GM21723 (cell line): Measurements from ENCODE around the gene BLVRB.
"Not testable (repeated sequence)": the region's sequence is repeated elsewhere in the genome, so short reads cannot be mapped to it uniquely, and the experiment has no call there.

ENCODE experiments used
- ATAC-seq: cut with Tn5 transposase; IDR thresholded peaks from one replicate; pipeline ENCODE4 v1.9.1; 2021; ENCODE audit warnings: mild to moderate bottlenecking, moderate library complexity; ENCODE audit not compliant: unreplicated experiment

BLVRB gene

GRCh38 chr19:40410030-40410389, 55.5 kb downstream of the BLVRB start:
- ATAC-seq, result no peak

GRCh38 chr19:40408598-40408925, 57.0 kb downstream of the BLVRB start:
- not testable (repeated sequence) for ATAC-seq

GRCh38 chr19:40407714-40408597, 57.6 kb downstream of the BLVRB start:
- ATAC-seq, result no peak

GRCh38 chr19:40403262-40403984, 62.1 kb downstream of the BLVRB start:
- ATAC-seq, result peak; percentile 74

- no peak for ATAC-seq
Measured at GRCh38 chr19:40400559-40400958, 65.0 kb downstream of the BLVRB start.

- ATAC-seq, result no peak
Measured at GRCh38 chr19:40398417-40399131, 67.0 kb downstream of the BLVRB start.
